ENCODE measurements around the gene NOC3L. TPM values are rescaled to one million over a fixed set of nuclear protein-coding genes. Genes with fewer than 3 reads are reported as not detected.

The NOC3L gene
- total and polyA plus RNA-seq, 12 donors = 3.7 to 9.3 (median 7.8) TPM

DNA sequence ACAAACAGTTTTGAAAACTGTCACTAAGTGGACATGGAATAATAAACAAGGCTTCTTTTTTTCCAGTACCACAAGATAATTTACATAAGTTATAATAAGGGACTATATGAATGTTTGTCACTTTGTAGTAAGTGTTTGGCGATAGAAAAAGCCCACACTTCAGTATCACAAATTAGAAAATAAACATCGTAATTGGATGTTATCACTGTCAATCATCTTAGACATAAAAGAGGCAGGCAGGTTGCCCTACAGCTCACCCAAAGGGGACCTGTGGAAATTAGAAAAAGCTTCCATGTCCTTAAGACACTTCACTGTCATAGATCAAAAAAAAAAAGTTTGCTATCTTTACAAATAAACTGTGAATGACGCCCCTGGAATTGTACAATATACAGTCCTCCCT, 3.6 kb upstream of the NOC3L start:
- Histone ChIP-seq H3K27me3 (peaks cover 0 to 4% (median 0%) of the 10 kb centered on the region in 7 donors), H3K4me1 (peaks cover 1 to 16% (median 10%) of the 10 kb centered on the region in 9 donors), H3K36me3 (no peaks in the 10 kb centered on the region), H3K4me3 (no peak overlapping the region), H3K27ac (no peak overlapping the region), H3K9me3 (no peaks in the 10 kb centered on the region)
- TF ChIP-seq, protein P1, sequence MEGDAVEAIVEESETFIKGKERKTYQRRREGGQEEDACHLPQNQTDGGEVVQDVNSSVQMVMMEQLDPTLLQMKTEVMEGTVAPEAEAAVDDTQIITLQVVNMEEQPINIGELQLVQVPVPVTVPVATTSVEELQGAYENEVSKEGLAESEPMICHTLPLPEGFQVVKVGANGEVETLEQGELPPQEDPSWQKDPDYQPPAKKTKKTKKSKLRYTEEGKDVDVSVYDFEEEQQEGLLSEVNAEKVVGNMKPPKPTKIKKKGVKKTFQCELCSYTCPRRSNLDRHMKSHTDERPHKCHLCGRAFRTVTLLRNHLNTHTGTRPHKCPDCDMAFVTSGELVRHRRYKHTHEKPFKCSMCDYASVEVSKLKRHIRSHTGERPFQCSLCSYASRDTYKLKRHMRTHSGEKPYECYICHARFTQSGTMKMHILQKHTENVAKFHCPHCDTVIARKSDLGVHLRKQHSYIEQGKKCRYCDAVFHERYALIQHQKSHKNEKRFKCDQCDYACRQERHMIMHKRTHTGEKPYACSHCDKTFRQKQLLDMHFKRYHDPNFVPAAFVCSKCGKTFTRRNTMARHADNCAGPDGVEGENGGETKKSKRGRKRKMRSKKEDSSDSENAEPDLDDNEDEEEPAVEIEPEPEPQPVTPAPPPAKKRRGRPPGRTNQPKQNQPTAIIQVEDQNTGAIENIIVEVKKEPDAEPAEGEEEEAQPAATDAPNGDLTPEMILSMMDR (IDR thresholded peaks at IDR 0.05) = no peak
- ATAC-seq (no peak), DNase-seq (no peak)
- WGBS, 2 donors = 87 to 88% methylated on average over 3 of the region's 3 CpGs
- intact Hi-C loops (cut with DNase I) = loop anchor here in 3 of 10 donors (10.0 kb wide), 1 partner anchor 78 kb away; no protein-coding TSS in a partner anchor

DNA sequence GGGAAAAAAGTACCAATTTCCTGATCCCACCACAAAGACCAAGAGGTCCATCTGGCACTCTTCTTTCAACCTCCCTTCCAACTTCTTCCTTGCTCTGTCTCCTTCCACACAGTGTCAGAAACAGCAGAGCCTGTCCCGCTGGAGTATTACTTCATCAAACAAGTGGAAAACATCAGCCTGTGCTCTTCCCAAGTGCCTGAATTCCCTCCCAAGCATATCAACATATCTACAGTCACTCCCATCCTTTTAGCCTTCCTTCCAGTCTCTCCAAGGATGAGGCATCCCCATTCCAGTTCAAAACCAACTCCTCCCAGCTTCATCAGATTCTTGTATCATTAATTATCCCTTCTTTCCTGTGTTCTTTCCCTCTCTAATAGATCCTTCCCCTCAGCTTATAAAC, 1.7 kb upstream of the NOC3L start:
- intact Hi-C loops (cut with DNase I) = loop anchor here in 9 of 10 donors (2.0 to 10.0 kb wide), 5 partner anchors 38 to 447 kb away; partner anchors contain the start of gene TBC1D12 (in 4 of the 9)
- H3K36me3 ChIP-seq = peaks cover 0 to 12% (median 0%) of the 10 kb centered on the region in 9 donors

DNA sequence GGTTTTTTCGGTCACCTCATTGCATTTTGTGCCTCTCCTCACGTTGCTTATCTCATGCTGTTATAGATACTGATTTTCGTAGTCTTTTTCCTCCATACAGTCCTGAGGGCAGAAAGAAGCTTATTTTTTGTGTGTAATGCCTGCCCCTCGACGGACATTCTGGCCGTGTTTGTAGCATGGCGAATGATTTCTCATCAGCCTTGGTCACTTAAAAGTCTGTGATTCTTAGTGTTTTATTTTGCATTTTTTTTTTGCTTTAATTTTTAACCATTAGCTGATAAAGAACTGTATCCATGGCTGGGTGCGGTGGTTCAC, 469 bp upstream of the NOC3L start:
- intact Hi-C loops (cut with DNase I) = loop anchor here in 9 of 10 donors (1.0 to 10.0 kb wide), 6 partner anchors 39 to 446 kb away; partner anchors contain the start of gene TBC1D12 (in 6 of the 9)
- 38 to 47% methylated on average over 8 of the region's 8 CpGs for WGBS, 2 donors
- Histone ChIP-seq H3K27ac (peak overlapping the region in 8 of 10 donors; percentile 58 to 84 (median 72)), H3K27me3 (peaks cover 0 to 4% (median 0%) of the 10 kb centered on the region in 7 donors), H3K36me3 (peaks cover 0 to 25% (median 0%) of the 10 kb centered on the region in 9 donors), H3K4me1 (peaks cover 6 to 27% (median 15%) of the 10 kb centered on the region in 9 donors), H3K9me3 (no peaks in the 10 kb centered on the region), H3K4me3 (peak overlapping the region; percentile 12 to 84 (median 74))
- peak in 4 of 8 donors; percentile 2 to 45 (median 16) for ATAC-seq
- no peak for DNase-seq
- TF ChIP-seq, protein P1 (IDR thresholded peaks at IDR 0.05) = peak in 4 of 9 donors; percentile 1 to 12 (median 5)

More for the DNA sequence above, 1.7 kb upstream of the NOC3L start:
- Histone ChIP-seq H3K27me3 (peaks cover 0 to 4% (median 0%) of the 10 kb centered on the region in 7 donors), H3K27ac (no peak overlapping the region), H3K9me3 (no peaks in the 10 kb centered on the region), H3K4me1 (peaks cover 6 to 27% (median 15%) of the 10 kb centered on the region in 9 donors), H3K4me3 (no peak overlapping the region)
- ATAC-seq (no peak), DNase-seq (no peak)
- TF ChIP-seq, protein P1 (IDR thresholded peaks at IDR 0.05) = no peak
- WGBS, 2 donors = 67 to 75% methylated on average over 1 of the region's 1 CpG

DNA sequence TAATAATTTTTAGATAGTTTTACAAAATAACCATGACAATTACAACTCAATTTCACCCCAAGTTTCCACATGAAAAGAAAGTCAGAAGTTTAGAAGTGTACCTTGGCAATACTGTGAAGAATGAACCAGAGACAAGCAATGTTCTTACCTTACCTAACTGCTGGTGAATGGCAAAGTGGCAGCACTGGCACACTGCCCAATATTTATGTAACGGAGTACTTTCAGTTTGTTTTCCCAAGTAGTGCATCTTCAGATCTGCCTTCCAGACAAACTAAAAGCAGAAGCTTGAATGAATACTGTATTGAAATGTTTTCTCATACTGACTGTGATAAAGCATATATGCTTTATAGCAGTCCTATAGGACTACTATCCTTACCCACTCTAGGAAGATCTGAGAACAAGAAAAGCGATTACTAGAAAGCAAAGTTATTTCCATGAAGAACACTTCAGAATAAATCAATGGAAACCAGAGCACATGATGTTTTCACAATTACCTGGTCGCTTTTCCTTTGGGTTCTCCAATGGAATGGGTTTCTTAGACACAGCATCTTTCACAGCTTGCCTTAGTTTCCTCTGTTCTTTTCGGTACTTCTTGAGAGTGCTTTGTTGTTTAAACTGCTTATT, 1.5 kb downstream of the NOC3L start:
- intact Hi-C loops (cut with DNase I) = loop anchor here in 8 of 10 donors (5.0 to 10.0 kb wide), 4 partner anchors 41 to 444 kb away; partner anchors contain the start of gene TBC1D12 (in 4 of the 8)
- TF ChIP-seq, protein P1 (IDR thresholded peaks at IDR 0.05) = no peak
- H3K27ac ChIP-seq = no peak overlapping the region
- H3K4me1 ChIP-seq = peaks cover 6 to 27% (median 15%) of the 10 kb centered on the region in 9 donors
- ATAC-seq (no peak), DNase-seq (peak in 1 of 2 donors; percentile 23)
- H3K9me3 ChIP-seq = no peaks in the 10 kb centered on the region
- peaks cover 0 to 44% (median 8%) of the 10 kb centered on the region in 9 donors for H3K36me3 ChIP-seq
- 70 to 78% methylated on average over 4 of the region's 4 CpGs for WGBS, 2 donors
- peak overlapping the region in 5 of 10 donors; percentile 73 to 81 (median 80) for H3K4me3 ChIP-seq
- H3K27me3 ChIP-seq = peaks cover 0 to 4% (median 0%) of the 10 kb centered on the region in 7 donors

All from heart right ventricle (tissue), 16 donors.